Fibroblast of villous mesenchyme (primary cell): Measurements from ENCODE around the gene DNAJB9. TPM values are rescaled to one million over a fixed set of nuclear protein-coding genes. Genes with fewer than 3 reads are reported as not detected.

Experiments
- DNase-seq: peaks from one replicate; pipeline ENCODE4 v3.0.0-alpha.2; 2010; ENCODE audit warnings: low read depth
- H3K4me3 ChIP-seq: 2 replicates; pipeline ENCODE4 v1.5.1; 2011; ENCODE audit warnings: low read depth, mild to moderate bottlenecking, low read length
- CTCF ChIP-seq: IDR thresholded peaks from 2 replicates; pipeline ENCODE4 v1.5.1; 2012; ENCODE audit warnings: low read depth, mild to moderate bottlenecking, low read length; ENCODE audit not compliant: insufficient read depth
- total RNA-seq: library from RNA; depleted of rRNA; stranded (reverse); fragments of >200 nt; gene quantifications from 2 replicates; pipeline ENCODE4 v1.2.3, GENCODE V29; 2012

The DNAJB9 gene
- total RNA-seq, 1 donor: 41.9 TPM

GRCh38 chr7:108592646-108593201 is 23.1 kb downstream of the DNAJB9 start:
- H3K4me3 ChIP-seq: no peak overlapping the region
- peak; percentile 46 for DNase-seq
- TF ChIP-seq CTCF: peak; percentile 51

DNA sequence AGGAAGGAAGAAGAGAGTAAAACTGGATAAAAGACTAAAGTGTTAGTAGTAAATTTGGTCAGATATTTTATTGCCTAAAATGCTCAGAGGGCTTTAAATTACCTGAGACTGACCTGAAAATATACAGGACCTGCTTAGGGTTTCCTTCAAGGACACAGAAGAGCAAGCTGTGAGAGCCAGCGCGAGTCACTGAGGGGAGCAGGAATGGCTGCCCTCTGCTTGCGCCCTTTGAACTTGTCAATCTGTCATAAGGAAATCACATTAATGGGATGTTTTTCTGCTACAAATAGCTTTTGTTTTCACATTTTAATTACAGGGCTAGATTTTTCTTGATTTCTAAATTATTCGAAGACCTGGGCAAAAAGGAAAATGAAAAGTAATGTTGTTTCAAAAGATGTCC is 26.9 kb downstream of the DNAJB9 start:
- TF ChIP-seq CTCF: no peak
- DNase-seq: no peak
- H3K4me3 ChIP-seq: no peak overlapping the region

DNA sequence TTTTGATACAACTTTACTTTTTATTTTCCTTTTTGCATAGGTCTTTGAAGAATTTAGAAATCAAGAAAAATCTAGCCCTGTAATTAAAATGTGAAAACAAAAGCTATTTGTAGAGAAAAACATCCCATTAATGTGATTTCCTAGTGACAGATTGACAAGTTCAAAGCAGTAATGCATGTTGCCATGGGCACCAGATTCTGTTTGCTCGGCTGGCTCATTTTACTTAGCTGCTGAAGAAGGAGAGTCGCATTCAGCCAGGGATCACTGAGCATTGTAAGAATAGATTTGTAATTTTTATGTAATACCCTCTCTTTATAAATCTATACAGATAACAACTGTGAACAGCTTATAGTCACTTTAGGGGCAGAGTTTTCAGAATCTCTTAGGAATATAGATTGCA is 28.5 kb downstream of the DNAJB9 start:
- no peak for DNase-seq
- no peak overlapping the region for H3K4me3 ChIP-seq
- TF ChIP-seq CTCF: no peak

DNA sequence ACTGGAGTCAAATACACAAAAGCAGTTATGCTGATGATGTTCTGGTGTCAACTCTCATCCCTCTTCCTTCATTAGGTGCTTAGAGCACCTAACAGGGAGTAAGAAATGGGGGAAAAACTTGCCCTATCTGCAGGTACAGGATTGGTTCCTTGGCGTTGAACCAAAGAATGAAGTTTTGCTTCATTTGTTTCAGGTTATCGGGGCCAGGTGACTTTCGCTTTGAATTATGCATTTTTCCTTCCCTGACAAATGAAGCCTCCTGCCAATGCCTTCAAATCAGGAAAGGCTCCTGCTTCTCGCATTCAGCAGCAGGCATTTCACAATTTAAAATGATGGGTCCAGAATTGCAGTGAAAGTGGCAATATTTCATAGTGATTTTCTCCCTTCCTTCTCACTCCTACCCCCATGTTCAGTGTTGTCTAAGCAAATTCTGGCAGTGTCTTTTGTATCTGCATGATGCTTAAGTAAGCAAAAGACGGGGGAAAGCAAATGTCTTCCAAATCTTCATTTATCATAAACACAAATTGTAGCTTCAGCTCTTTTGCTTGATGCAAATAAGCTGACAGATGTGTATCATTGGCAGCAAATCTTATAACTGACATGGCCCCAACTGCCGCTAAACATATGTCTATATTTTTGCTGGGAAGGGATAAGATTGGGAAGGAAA is 29.4 kb downstream of the DNAJB9 start:
- no peak overlapping the region for H3K4me3 ChIP-seq
- no peak for DNase-seq
- TF ChIP-seq CTCF: no peak

GRCh38 chr7:108600399-108600798 is 30.7 kb downstream of the DNAJB9 start:
- DNase-seq: no peak
- TF ChIP-seq CTCF: no peak
- no peak overlapping the region for H3K4me3 ChIP-seq

GRCh38 chr7:108603656-108604306 is 34.1 kb downstream of the DNAJB9 start:
- no peak overlapping the region for H3K4me3 ChIP-seq
- no peak for TF ChIP-seq CTCF
- no peak for DNase-seq
